CMK (cell line): ENCODE results near the gene OSMR.
A peak's percentile ranks its signal among the peaks of the same experiment; 100 is the strongest.

Experiments
- DNase-seq: peaks from one replicate; pipeline ENCODE4 v3.0.0-alpha.2; 2010; ENCODE audit warnings: low read depth

OSMR gene

GRCh38 chr5:38845526-38846378 is at the start of gene OSMR:
TSS of gene OSMR (plus strand) at chr5:38846012. CDS start at chr5:38869045, 23,033 bp downstream.
- DNase-seq: no peak

GRCh38 chr5:38796742-38797108 is 49.1 kb upstream of the OSMR start:
- no peak for DNase-seq

- DNase-seq: no peak
Observed at GRCh38 chr5:38797838-38798237, 48.0 kb upstream of the OSMR start.

GRCh38 chr5:38799556-38800377 is 46.0 kb upstream of the OSMR start:
- DNase-seq: no peak

GRCh38 chr5:38800515-38800914 is 45.3 kb upstream of the OSMR start:
- no peak for DNase-seq

- DNase-seq: no peak
Observed at GRCh38 chr5:38802125-38802524, 43.7 kb upstream of the OSMR start.

GRCh38 chr5:38803246-38803645 is 42.6 kb upstream of the OSMR start:
- no peak for DNase-seq

GRCh38 chr5:38806775-38807258 is 39.0 kb upstream of the OSMR start:
- no peak for DNase-seq

GRCh38 chr5:38807570-38808483 is 38.0 kb upstream of the OSMR start:
- DNase-seq: no peak

GRCh38 chr5:38808666-38809343 is 37.0 kb upstream of the OSMR start:
- DNase-seq: no peak

- peak; percentile 52 for DNase-seq
Observed at GRCh38 chr5:38809388-38810359, 36.1 kb upstream of the OSMR start.

GRCh38 chr5:38814879-38815278 is 30.9 kb upstream of the OSMR start:
- DNase-seq: no peak

- no peak for DNase-seq
Observed at GRCh38 chr5:38816083-38817030, 29.5 kb upstream of the OSMR start.

- no peak for DNase-seq
Observed at GRCh38 chr5:38821679-38822078, 24.1 kb upstream of the OSMR start.

GRCh38 chr5:38823503-38823902 is 22.3 kb upstream of the OSMR start:
- no peak for DNase-seq

- DNase-seq: no peak
Observed at GRCh38 chr5:38824821-38825220, 21.0 kb upstream of the OSMR start.

GRCh38 chr5:38825494-38825893 is 20.3 kb upstream of the OSMR start:
- DNase-seq: no peak

- no peak for DNase-seq
Observed at GRCh38 chr5:38827525-38827924, 18.3 kb upstream of the OSMR start.

GRCh38 chr5:38830521-38831051 is 15.2 kb upstream of the OSMR start:
- no peak for DNase-seq
